H1 (cell line): ENCODE data around the gene TFRC. TPM values are rescaled to one million over a fixed set of nuclear protein-coding genes. Genes with fewer than 3 reads are reported as not detected.

Experiments used
- CTCF ChIA-PET: fragments of 300-600 bp; sonication (Branson Sonifier 250); formaldehyde crosslinking; loops from one replicate; lab custom pipeline; 2021; ENCODE audit not compliant: partially characterized antibody; lab: Charles Lee
- POLR2A ChIA-PET: fragments of 300-600 bp; sonication (Branson Sonifier 250); formaldehyde crosslinking; loops from one replicate; lab custom pipeline; 2021; ENCODE audit warnings: inconsistent platforms; ENCODE audit not compliant: partially characterized antibody; lab: Charles Lee
- DNase-seq, 2 experiments: peaks; one replicate each; pipeline versions ENCODE4 v3.0.0 to v3.0.0-alpha.2; 2010 to 2022; ENCODE audit warnings: low spot score in 2 of 2, low read depth in 1 of 2, mixed read lengths in 1 of 2
- FAIRE-seq: peaks from 2 replicates; lab custom pipeline; 2011; peaks lifted over from hg19 to GRCh38; lab: Jason Lieb, UNC
- H2AFZ ChIP-seq: 2 replicates; pipeline ENCODE4 v1.8.1; 2012; ENCODE audit warnings: low read length, inconsistent platforms
- H2AK5ac ChIP-seq: 2 replicates; pipeline ENCODE4 v1.6.1; 2013; ENCODE audit warnings: low read depth, low read length
- H2BK120ac ChIP-seq: replicated peaks from 2 replicates; pipeline ENCODE3; 2013; ENCODE audit warnings: low read depth, low read length, inconsistent platforms
- H2BK12ac ChIP-seq: 2 replicates; pipeline ENCODE4 v1.6.1; 2013; ENCODE audit warnings: low read depth, low read length
- H2BK15ac ChIP-seq: 2 replicates; pipeline ENCODE4 v1.6.1; 2013; ENCODE audit warnings: low read length
- H2BK20ac ChIP-seq: 2 replicates; pipeline ENCODE4 v1.6.1; 2013; ENCODE audit warnings: low read length
- H2BK5ac ChIP-seq: 2 replicates; pipeline ENCODE4 v1.6.1; 2013; ENCODE audit warnings: low read depth, low read length
- H3K14ac ChIP-seq: 2 replicates; pipeline ENCODE4 v1.6.1; 2013; ENCODE audit warnings: inconsistent platforms; ENCODE audit not compliant: insufficient read length
- H3K18ac ChIP-seq: 2 replicates; pipeline ENCODE4 v1.6.1; 2013; ENCODE audit warnings: low read length; ENCODE audit errors: extremely low read depth
- H3K23ac ChIP-seq: 2 replicates; pipeline ENCODE4 v1.6.1; 2013; ENCODE audit warnings: inconsistent platforms; ENCODE audit not compliant: insufficient read length
- H3K23me2 ChIP-seq: 2 replicates; pipeline ENCODE4 v1.6.1; 2013; ENCODE audit warnings: low read depth, low read length
- H3K27ac ChIP-seq: 2 replicates; pipeline ENCODE4 v1.6.1; 2011; ENCODE audit warnings: low read depth, low read length, inconsistent platforms
- H3K27me3 ChIP-seq, 4 experiments: replicated peaks in 1 of 4; 1 replicate in 1 of 4; 2 replicates in 3 of 4; pipeline versions ENCODE4 v1.6.1 to v1.8.1; 2011 to 2013; ENCODE audit warnings: low read length in 3 of 4, mild to moderate bottlenecking in 3 of 4, inconsistent platforms in 2 of 4, mixed read lengths in 2 of 4, moderate library complexity in 1 of 4; ENCODE audit not compliant: control insufficient read depth in 3 of 4, insufficient read depth in 3 of 4; ENCODE audit errors: extremely low read depth in 1 of 4
- H3K36me3 ChIP-seq, 4 experiments: 2 replicates each; pipeline versions ENCODE4 v1.6.1 to v1.8.1; 2011 to 2013; ENCODE audit warnings: mild to moderate bottlenecking in 4 of 4, low read length in 3 of 4, moderate library complexity in 2 of 4, control low read depth in 1 of 4, inconsistent platforms in 1 of 4; ENCODE audit not compliant: insufficient read depth in 4 of 4, control insufficient read depth in 2 of 4
- H3K4ac ChIP-seq: replicated peaks from 2 replicates; pipeline ENCODE3; 2013; ENCODE audit warnings: low read length, low read depth, mixed read lengths, inconsistent platforms; ENCODE audit not compliant: insufficient read length
- H3K4me1 ChIP-seq, 4 experiments: replicated peaks in 1 of 4; 1 replicate in 1 of 4; 2 replicates in 3 of 4; pipeline versions ENCODE4 v1.6.1 to v1.8.1; 2011 to 2013; ENCODE audit warnings: low read length in 3 of 4, inconsistent platforms in 2 of 4, mixed read lengths in 1 of 4; ENCODE audit not compliant: insufficient read depth in 4 of 4, control insufficient read depth in 3 of 4
- H3K4me2 ChIP-seq, 2 experiments: 2 replicates each; pipeline versions ENCODE4 v1.6.1 to v1.8.1; 2011 to 2013; ENCODE audit warnings: low read depth in 2 of 2, low read length in 2 of 2, control low read depth in 1 of 2, inconsistent platforms in 1 of 2, mild to moderate bottlenecking in 1 of 2; ENCODE audit not compliant: insufficient read depth in 1 of 2
- H3K4me3 ChIP-seq, 4 experiments: fragments of 200-600, 300-600 bp in 1 of 4; sonication (generic), shearing (Covaris generic), sonication (Bioruptor Twin) in 1 of 4; 2 replicates each; pipeline versions ENCODE4 v1.5.1 to v1.8.1; 2011 to 2016; ENCODE audit warnings: low read length in 4 of 4, low read depth in 3 of 4, control low read depth in 2 of 4, inconsistent platforms in 2 of 4, mild to moderate bottlenecking in 2 of 4, mixed read lengths in 1 of 4, moderate library complexity in 1 of 4; ENCODE audit not compliant: insufficient read depth in 2 of 4; ENCODE audit errors: extremely low read depth in 1 of 4
- H3K56ac ChIP-seq: replicated peaks from 2 replicates; pipeline ENCODE3; 2013; ENCODE audit warnings: low read depth, mild to moderate bottlenecking, mixed read lengths, low read length, inconsistent platforms; ENCODE audit not compliant: insufficient read length
- H3K79me1 ChIP-seq: 2 replicates; pipeline ENCODE4 v1.6.1; 2013; ENCODE audit warnings: low read depth, low read length, control low read depth
- H3K79me2 ChIP-seq, 2 experiments: 2 replicates each; pipeline versions ENCODE4 v1.6.1 to v1.8.1; 2012 to 2013; ENCODE audit warnings: low read length in 2 of 2, mild to moderate bottlenecking in 2 of 2, inconsistent platforms in 1 of 2; ENCODE audit not compliant: insufficient read depth in 2 of 2, control insufficient read depth in 1 of 2
- H3K9ac ChIP-seq, 4 experiments: replicated peaks in 1 of 4; 1 replicate in 1 of 4; 2 replicates in 3 of 4; pipeline versions ENCODE4 v1.6.1 to v1.8.1; 2011 to 2013; ENCODE audit warnings: low read depth in 3 of 4, low read length in 3 of 4, control low read depth in 2 of 4, mild to moderate bottlenecking in 2 of 4, moderate library complexity in 2 of 4, inconsistent platforms in 1 of 4; ENCODE audit errors: extremely low read depth in 1 of 4
- H3K9me3 ChIP-seq, 2 experiments: 2 replicates each; pipeline versions ENCODE4 v1.6.1 to v1.8.1; 2012 to 2013; ENCODE audit warnings: mild to moderate bottlenecking in 2 of 2, moderate library complexity in 2 of 2, control low read depth in 1 of 2, inconsistent platforms in 1 of 2, low read depth in 1 of 2, low read length in 1 of 2, mixed read lengths in 1 of 2; ENCODE audit not compliant: insufficient read depth in 2 of 2
- H4K20me1 ChIP-seq, 2 experiments: replicated peaks in 1 of 2; 2 replicates each; pipeline versions ENCODE3 to v1.8.1; 2011 to 2013; ENCODE audit warnings: inconsistent platforms in 2 of 2, low read length in 2 of 2, mild to moderate bottlenecking in 1 of 2; ENCODE audit not compliant: insufficient read depth in 2 of 2, control insufficient read depth in 1 of 2
- H4K5ac ChIP-seq: 2 replicates; pipeline ENCODE4 v1.6.1; 2013; ENCODE audit warnings: low read length, low read depth, mixed read lengths, inconsistent platforms; ENCODE audit not compliant: insufficient read length
- H4K8ac ChIP-seq: 2 replicates; pipeline ENCODE4 v1.8.0; 2013; ENCODE audit warnings: mild to moderate bottlenecking, moderate library complexity, low read length, inconsistent platforms; ENCODE audit not compliant: insufficient read depth; ENCODE audit errors: extremely low read depth
- H4K91ac ChIP-seq: replicated peaks from 2 replicates; pipeline ENCODE3; 2013; ENCODE audit warnings: low read length, mixed read lengths, inconsistent platforms; ENCODE audit not compliant: insufficient read length
- CBX5 ChIP-seq: fragments of 300-800, 300-1000 bp; sonication (generic); IDR thresholded peaks from 2 replicates; pipeline ENCODE4 v1.7.1; 2016; ENCODE audit warnings: antibody characterized with exemption, low read length, low read depth
- CHD1 ChIP-seq: IDR thresholded peaks from 2 replicates; pipeline ENCODE4 v1.6.1; 2012; ENCODE audit warnings: low read depth, low read length, improper control_type of control experiment
- EP300 ChIP-seq, 2 experiments: IDR thresholded peaks; 1 replicate in 1 of 2; 2 replicates in 1 of 2; pipeline ENCODE4 v1.6.1; 2011 to 2012; ENCODE audit warnings: low read depth in 2 of 2, low read length in 2 of 2, mild to moderate bottlenecking in 2 of 2, borderline replicate concordance in 1 of 2, inconsistent platforms in 1 of 2, moderate library complexity in 1 of 2
- FOSL1 ChIP-seq: IDR thresholded peaks from 2 replicates; pipeline ENCODE4 v1.6.1; 2011; ENCODE audit warnings: mild to moderate bottlenecking, low read depth, low read length, moderate library complexity; ENCODE audit not compliant: insufficient read depth
- KDM1A ChIP-seq: fragments of 200-600, 300-600 bp; sonication (generic); IDR thresholded peaks from 2 replicates; pipeline ENCODE4 v1.7.1; 2016; ENCODE audit warnings: mild to moderate bottlenecking, low read length, borderline replicate concordance
- MAFK ChIP-seq: IDR thresholded peaks from 2 replicates; pipeline ENCODE4 v1.6.1; 2012; ENCODE audit warnings: low read depth, mild to moderate bottlenecking, improper control_type of control experiment, low read length
- NANOG ChIP-seq: IDR thresholded peaks from 2 replicates; pipeline ENCODE4 v1.6.1; 2011; ENCODE audit warnings: low read length, low read depth, mild to moderate bottlenecking, inconsistent platforms; ENCODE audit not compliant: insufficient read depth, poor library complexity, severe bottlenecking
- NRF1 ChIP-seq: IDR thresholded peaks from 2 replicates; pipeline ENCODE4 v1.6.1; 2011; ENCODE audit warnings: mild to moderate bottlenecking, low read depth, low read length, improper control_type of control experiment
- POLR2A ChIP-seq, 2 experiments: IDR thresholded peaks; 1 replicate in 1 of 2; 2 replicates in 1 of 2; pipeline ENCODE4 v1.6.1; 2011; ENCODE audit warnings: low read depth in 2 of 2, low read length in 2 of 2, mild to moderate bottlenecking in 2 of 2; ENCODE audit errors: control extremely low read depth in 1 of 2
- POU5F1 ChIP-seq: IDR thresholded peaks from 2 replicates; pipeline ENCODE4 v1.6.1; 2011; ENCODE audit warnings: low read depth, mild to moderate bottlenecking, low read length, moderate library complexity
- RXRA ChIP-seq: IDR thresholded peaks from 2 replicates; pipeline ENCODE4 v1.6.1; 2011; ENCODE audit warnings: low read depth, mild to moderate bottlenecking, low read length, moderate library complexity; ENCODE audit not compliant: insufficient read depth
- SIN3A ChIP-seq, 2 experiments: IDR thresholded peaks in 1 of 2; conservative IDR thresholded peaks in 1 of 2; 2 replicates each; pipeline ENCODE4 v1.6.1; 2011 to 2012; ENCODE audit warnings: low read length in 2 of 2, improper control_type of control experiment in 1 of 2, low read depth in 1 of 2, mild to moderate bottlenecking in 1 of 2
- WGBS, 2 experiments: shearing (Covaris generic) in 1 of 2; methylation state at CpG; one replicate each; pipeline versions ENCODE4 v1.1.6 to v1.1.7; 2013 to 2015; ENCODE audit warnings: low lambda C conversion rate in 2 of 2, mixed read lengths in 2 of 2, inconsistent platforms in 1 of 2, low coverage in 1 of 2, missing lambda C conversion rate in 1 of 2; ENCODE audit not compliant: insufficient replicate concordance in 2 of 2, insufficient coverage in 1 of 2, insufficient read length in 1 of 2; ENCODE audit errors: extremely low coverage in 1 of 2, missing lambda C conversion rate in 1 of 2; 5-methylcytosine and 5-hydroxymethylcytosine counted together
- polyA plus RNA-seq, 7 experiments: library from polyadenylated mRNA; depleted of rRNA in 3 of 7; stranded (reverse) in 5 of 7; unstranded in 2 of 7; fragments of >200 nt in 5 of 7; fragments of 200-250 nt in 2 of 7; gene quantifications; 1 replicate in 5 of 7; 2 replicates in 1 of 7; 4 replicates in 1 of 7; pipeline versions ENCODE4 v1.2.1 to v1.2.3, GENCODE V29; 2011 to 2013; ENCODE audit warnings: missing spikeins in 2 of 7, mixed read lengths in 2 of 7
- total RNA-seq: library from RNA; stranded (reverse); fragmentation: NEBNext Ultra II Directional; extraction: Animal tissue kit (Norgen Biotek cat#: 25700); gene quantifications from 2 replicates; pipeline ENCODE4 v1.2.1, GENCODE V29; 2021
- TF ChIP-seq, protein P1 (sequence below): IDR thresholded peaks from 2 replicates; pipeline ENCODE4 v1.6.1; 2011; ENCODE audit warnings: low read depth, mild to moderate bottlenecking, low read length; ENCODE audit not compliant: insufficient read depth

The TFRC gene
- total and polyA plus RNA-seq, 2 of the 8 experiments (the other 6 are each of a cell fraction or from before 2014, with no cell fraction given): 67.3 to 161 TPM

DNA sequence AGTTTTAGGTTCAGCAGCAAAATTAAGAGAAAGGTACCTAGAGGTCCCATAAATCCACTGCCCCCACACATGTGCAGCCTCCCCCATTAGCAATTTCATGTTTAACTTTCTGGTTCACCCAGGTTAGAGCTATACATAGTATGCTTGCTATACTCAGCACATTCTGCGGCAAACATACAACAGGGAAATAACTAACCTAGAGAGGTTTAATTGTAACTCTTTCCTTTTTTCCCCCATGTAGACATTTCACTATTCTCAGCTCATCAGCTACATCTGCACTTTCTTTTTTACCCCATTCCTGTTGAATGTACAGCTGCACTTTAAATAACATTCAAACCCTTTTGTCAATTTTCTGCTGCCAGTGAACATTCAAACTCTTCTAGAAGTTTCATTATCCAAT, 21.1 kb downstream of the TFRC start:
- H3K4me2 ChIP-seq: no peak overlapping the region
- H2AFZ ChIP-seq: no peak overlapping the region
- no peaks in the 10 kb centered on the region for H3K79me1 ChIP-seq
- H2BK120ac ChIP-seq: no peak overlapping the region
- H2BK15ac ChIP-seq: no peak overlapping the region
- H3K18ac ChIP-seq: no peak overlapping the region
- no peak overlapping the region for H2BK5ac ChIP-seq
- H4K8ac ChIP-seq: no peak overlapping the region
- no peaks in the 10 kb centered on the region for H3K27me3 ChIP-seq
- H3K4me3 ChIP-seq: no peak overlapping the region
- no peak for FAIRE-seq
- no peak overlapping the region for H2BK20ac ChIP-seq
- H3K27ac ChIP-seq: no peak overlapping the region
- no peak overlapping the region for H4K91ac ChIP-seq
- H3K23me2 ChIP-seq: no peaks in the 10 kb centered on the region
- no peak for DNase-seq
- H4K20me1 ChIP-seq: no peaks in the 10 kb centered on the region
- no peak overlapping the region for H3K14ac ChIP-seq
- H3K4me1 ChIP-seq: peaks cover 0 to 7% (median 4%) of the 10 kb centered on the region in 4 experiments; a peak in 5 of 7 replicates
- H3K36me3 ChIP-seq: peaks cover 34 to 88% (median 65%) of the 10 kb centered on the region in 4 experiments
- POLR2A ChIA-PET: interaction anchor here (1.3 kb wide), 1 partner anchor 9 kb away, joined by 3 read pairs; no protein-coding TSS in a partner anchor
- H3K9ac ChIP-seq: no peak overlapping the region
- H2BK12ac ChIP-seq: no peak overlapping the region
- no peaks in the 10 kb centered on the region for H3K9me3 ChIP-seq
- H3K56ac ChIP-seq: no peak overlapping the region
- H2AK5ac ChIP-seq: no peak overlapping the region
- H4K5ac ChIP-seq: no peak overlapping the region
- CTCF ChIA-PET: interaction anchor here (1.1 to 22.4 kb wide), 3 partner anchors 12 to 134 kb away, joined by 3 to 299 read pairs (median 7); no protein-coding TSS in a partner anchor
- no peaks in the 10 kb centered on the region; a peak in 1 of 4 replicates for H3K79me2 ChIP-seq
- no peak overlapping the region for H3K23ac ChIP-seq
- no peak overlapping the region for H3K4ac ChIP-seq
- 95% methylated on average over 1 of the region's 1 CpG; no CpG with 5 or more reads in 1 of the 2 experiments for WGBS, 2 experiments
- no peak for TF ChIP-seq NANOG
- TF ChIP-seq KDM1A: no peak
- TF ChIP-seq CBX5: no peak
- TF ChIP-seq POLR2A (IDR thresholded peaks at IDR 0.05; ENCODE audit: control extremely low read depth in 1 of 2, low read depth in 2 of 2, low read length in 2 of 2): no peak
- TF ChIP-seq NRF1: no peak
- TF ChIP-seq EP300 (IDR thresholded peaks at IDR 0.05; ENCODE audit: borderline replicate concordance in 1 of 2, low read depth in 2 of 2, low read length in 2 of 2): no peak
- TF ChIP-seq MAFK: no peak
- no peak for TF ChIP-seq CHD1
- TF ChIP-seq RXRA: no peak
- TF ChIP-seq POU5F1: no peak
- TF ChIP-seq FOSL1: no peak
- TF ChIP-seq, protein P1, sequence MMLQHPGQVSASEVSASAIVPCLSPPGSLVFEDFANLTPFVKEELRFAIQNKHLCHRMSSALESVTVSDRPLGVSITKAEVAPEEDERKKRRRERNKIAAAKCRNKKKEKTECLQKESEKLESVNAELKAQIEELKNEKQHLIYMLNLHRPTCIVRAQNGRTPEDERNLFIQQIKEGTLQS: no peak
- TF ChIP-seq SIN3A (conservative IDR thresholded peaks at IDR 0.05 in 1 of 2, IDR thresholded peaks at IDR 0.05 in 1 of 2; ENCODE audit: low read depth in 1 of 2, low read length in 2 of 2): no peak
